ENCODE data around the gene LIN7C. TPM values are rescaled to one million over a fixed set of nuclear protein-coding genes. Genes with fewer than 3 reads are reported as not detected.

Gene LIN7C
- total and polyA plus RNA-seq, 2 of the 13 experiments (the other 11 are each of a cell fraction or from before 2014, with no cell fraction given) = 14.8 to 37.2 TPM

DNA sequence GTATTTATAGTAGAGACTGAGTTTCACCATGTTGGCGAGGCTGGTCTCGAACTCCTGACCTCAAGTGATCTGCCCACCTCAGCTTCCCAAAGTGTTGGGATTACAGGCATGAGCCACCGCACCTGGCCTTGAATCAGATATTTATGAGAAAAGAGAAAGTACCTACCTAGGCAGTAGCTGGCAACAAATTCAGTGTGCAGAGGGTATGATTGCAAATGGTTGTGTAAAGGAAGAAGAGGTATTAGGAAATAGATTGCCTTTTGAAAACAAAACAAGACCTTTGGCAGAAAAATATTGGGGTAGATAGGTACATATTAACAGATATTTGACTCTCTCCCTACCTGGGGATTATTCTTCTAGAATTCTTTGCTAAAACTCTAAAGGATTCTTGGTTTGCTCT lies 38.5 kb upstream of the LIN7C start (continued):
- TF ChIP-seq ZNF512B (CRISPR knock-in tag; IDR thresholded peaks at IDR 0.05; ENCODE audit: borderline replicate concordance) (no peak), NR3C1 (CRISPR knock-in tag; IDR thresholded peaks at IDR 0.05) (no peak), ZNF577 (CRISPR knock-in tag; IDR thresholded peaks at IDR 0.05; ENCODE audit: borderline replicate concordance, low read depth) (no peak), ZBTB26 (CRISPR knock-in tag; IDR thresholded peaks at IDR 0.05; ENCODE audit: borderline replicate concordance) (no peak), MAFG (CRISPR knock-in tag; IDR thresholded peaks at IDR 0.05) (no peak)
- TF ChIP-seq, protein P1, sequence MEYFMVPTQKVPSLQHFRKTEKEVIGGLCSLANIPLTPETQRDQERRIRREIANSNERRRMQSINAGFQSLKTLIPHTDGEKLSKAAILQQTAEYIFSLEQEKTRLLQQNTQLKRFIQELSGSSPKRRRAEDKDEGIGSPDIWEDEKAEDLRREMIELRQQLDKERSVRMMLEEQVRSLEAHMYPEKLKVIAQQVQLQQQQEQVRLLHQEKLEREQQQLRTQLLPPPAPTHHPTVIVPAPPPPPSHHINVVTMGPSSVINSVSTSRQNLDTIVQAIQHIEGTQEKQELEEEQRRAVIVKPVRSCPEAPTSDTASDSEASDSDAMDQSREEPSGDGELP (IDR thresholded peaks at IDR 0.05; ENCODE audit: borderline replicate concordance, low read depth) = no peak
- TF ChIP-seq, protein P2, sequence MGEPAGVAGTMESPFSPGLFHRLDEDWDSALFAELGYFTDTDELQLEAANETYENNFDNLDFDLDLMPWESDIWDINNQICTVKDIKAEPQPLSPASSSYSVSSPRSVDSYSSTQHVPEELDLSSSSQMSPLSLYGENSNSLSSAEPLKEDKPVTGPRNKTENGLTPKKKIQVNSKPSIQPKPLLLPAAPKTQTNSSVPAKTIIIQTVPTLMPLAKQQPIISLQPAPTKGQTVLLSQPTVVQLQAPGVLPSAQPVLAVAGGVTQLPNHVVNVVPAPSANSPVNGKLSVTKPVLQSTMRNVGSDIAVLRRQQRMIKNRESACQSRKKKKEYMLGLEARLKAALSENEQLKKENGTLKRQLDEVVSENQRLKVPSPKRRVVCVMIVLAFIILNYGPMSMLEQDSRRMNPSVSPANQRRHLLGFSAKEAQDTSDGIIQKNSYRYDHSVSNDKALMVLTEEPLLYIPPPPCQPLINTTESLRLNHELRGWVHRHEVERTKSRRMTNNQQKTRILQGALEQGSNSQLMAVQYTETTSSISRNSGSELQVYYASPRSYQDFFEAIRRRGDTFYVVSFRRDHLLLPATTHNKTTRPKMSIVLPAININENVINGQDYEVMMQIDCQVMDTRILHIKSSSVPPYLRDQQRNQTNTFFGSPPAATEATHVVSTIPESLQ (CRISPR knock-in tag; conservative IDR thresholded peaks at IDR 0.05) = no peak
